Stimulated activated CD8-positive, alpha-beta memory T cell treated with anti-CD3 and anti-CD28 coated beads, Interleukin-2, amount 100 ng/mL, for 1 hour (primary cell): ENCODE data around the gene SPEG.
A peak's percentile ranks its signal among the peaks of the same experiment; 100 is the strongest.

ENCODE experiments used
- DNase-seq, 2 donors: peaks; one replicate each; pipeline ENCODE4 v3.0.0-alpha.2; 2020; ENCODE audit warnings: low read depth in 2 of 2

The SPEG gene

DNA sequence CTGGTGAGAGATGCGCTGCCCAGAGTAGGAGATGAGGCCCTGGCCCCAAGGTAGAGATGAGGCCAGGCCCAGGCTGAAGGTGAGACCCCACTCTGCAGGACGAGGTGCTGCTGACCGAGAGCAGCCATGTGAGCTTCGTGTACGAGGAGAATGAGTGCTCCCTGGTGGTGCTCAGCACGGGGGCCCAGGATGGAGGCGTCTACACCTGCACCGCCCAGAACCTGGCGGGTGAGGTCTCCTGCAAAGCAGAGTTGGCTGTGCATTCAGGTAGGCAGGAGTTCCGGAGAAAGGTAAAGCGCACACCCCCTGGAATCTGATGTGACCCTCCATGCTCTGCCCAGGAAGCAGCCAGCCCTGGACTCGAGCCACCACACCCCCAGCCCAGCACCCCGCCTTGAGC lies 42.5 kb downstream of the SPEG start:
- no peak for DNase-seq

DNA sequence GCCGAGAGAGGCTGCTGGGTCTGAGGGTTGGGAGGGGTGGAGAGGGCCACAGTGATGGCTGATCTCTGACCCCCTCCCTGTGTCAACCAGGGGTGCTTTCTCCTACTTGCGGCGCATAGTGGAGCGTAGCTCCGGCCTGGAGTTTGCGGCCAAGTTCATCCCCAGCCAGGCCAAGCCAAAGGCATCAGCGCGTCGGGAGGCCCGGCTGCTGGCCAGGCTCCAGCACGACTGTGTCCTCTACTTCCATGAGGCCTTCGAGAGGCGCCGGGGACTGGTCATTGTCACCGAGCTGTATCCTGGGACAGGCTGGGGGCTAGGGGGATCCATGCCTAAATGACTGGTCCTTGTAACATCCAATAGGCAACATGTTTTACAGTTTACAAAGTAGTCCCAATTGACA lies 43.2 kb downstream of the SPEG start:
- DNase-seq = no peak

DNA sequence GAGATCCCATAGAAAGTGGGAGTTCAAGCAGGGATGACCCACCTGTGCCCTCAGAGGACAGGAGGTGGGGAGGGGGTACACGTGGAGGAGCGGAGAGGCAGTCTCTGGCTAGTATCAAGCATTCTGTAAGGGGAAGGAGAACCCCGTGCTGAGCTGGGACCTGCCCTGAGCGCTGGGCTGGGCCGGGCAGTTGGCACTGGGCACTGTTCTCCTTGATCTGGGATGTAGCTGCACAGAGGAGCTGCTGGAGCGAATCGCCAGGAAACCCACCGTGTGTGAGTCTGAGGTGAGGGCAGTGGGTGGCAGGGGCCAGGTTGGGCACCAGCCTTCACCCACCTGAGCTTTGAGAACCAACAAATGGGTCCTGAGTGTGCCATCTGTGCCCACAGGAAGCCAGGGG lies 44.3 kb downstream of the SPEG start:
- DNase-seq = no peak

DNA sequence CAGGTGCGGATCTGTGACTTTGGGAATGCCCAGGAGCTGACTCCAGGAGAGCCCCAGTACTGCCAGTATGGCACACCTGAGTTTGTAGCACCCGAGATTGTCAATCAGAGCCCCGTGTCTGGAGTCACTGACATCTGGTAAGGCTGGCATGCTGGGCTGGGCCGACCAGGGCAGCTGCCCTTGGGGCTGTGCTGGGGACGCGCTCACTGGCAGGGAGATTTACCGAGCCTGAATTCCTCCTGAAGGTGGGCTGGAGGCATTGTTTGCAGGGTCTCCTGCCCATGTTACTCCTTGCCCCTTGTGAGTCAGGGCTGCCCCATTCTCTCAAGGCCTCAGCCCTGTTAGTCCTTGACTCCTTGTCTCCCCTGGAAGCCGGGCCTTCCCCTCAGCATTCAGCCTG lies 45.4 kb downstream of the SPEG start:
- no peak for DNase-seq

DNA sequence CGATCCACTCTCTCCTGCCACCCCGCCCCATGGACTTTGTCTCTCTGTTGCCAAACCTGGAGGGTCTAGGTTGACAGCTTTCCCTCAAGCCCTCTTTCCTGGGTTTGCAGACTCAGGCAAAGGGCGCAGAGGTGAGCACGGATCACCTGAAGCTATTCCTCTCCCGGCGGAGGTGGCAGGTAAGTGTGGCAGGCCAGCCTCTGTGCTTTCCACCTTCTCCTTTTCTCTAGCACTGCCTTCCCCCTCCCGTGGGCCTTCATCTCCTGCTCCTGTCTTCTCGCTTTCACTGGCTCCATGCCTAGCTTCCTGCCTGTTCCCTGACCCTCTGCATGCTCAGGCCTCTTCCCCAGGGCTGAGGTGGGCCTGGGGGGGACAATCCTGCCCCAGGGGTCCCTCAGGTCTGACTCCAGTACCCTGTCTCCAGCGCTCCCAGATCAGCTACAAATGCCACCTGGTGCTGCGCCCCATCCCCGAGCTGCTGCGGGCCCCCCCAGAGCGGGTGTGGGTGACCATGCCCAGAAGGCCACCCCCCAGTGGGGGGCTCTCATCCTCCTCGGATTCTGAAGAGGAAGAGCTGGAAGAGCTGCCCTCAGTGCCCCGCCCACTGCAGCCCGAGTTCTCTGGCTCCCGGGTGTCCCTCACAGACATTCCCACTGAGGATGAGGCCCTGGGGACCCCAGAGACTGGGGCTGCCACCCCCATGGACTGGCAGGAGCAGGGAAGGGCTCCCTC lies 48.2 kb downstream of the SPEG start:
- DNase-seq = no peak

DNA sequence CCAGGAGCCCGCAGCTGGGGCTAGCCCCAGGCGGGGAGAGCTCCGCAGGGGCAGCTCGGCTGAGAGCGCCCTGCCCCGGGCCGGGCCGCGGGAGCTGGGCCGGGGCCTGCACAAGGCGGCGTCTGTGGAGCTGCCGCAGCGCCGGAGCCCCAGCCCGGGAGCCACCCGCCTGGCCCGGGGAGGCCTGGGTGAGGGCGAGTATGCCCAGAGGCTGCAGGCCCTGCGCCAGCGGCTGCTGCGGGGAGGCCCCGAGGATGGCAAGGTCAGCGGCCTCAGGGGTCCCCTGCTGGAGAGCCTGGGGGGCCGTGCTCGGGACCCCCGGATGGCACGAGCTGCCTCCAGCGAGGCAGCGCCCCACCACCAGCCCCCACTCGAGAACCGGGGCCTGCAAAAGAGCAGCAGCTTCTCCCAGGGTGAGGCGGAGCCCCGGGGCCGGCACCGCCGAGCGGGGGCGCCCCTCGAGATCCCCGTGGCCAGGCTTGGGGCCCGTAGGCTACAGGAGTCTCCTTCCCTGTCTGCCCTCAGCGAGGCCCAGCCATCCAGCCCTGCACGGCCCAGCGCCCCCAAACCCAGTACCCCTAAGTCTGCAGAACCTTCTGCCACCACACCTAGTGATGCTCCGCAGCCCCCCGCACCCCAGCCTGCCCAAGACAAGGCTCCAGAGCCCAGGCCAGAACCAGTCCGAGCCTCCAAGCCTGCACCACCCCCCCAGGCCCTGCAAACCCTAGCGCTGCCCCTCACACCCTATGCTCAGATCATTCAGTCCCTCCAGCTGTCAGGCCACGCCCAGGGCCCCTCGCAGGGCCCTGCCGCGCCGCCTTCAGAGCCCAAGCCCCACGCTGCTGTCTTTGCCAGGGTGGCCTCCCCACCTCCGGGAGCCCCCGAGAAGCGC lies 49.1 kb downstream of the SPEG start:
- DNase-seq = no peak

DNA sequence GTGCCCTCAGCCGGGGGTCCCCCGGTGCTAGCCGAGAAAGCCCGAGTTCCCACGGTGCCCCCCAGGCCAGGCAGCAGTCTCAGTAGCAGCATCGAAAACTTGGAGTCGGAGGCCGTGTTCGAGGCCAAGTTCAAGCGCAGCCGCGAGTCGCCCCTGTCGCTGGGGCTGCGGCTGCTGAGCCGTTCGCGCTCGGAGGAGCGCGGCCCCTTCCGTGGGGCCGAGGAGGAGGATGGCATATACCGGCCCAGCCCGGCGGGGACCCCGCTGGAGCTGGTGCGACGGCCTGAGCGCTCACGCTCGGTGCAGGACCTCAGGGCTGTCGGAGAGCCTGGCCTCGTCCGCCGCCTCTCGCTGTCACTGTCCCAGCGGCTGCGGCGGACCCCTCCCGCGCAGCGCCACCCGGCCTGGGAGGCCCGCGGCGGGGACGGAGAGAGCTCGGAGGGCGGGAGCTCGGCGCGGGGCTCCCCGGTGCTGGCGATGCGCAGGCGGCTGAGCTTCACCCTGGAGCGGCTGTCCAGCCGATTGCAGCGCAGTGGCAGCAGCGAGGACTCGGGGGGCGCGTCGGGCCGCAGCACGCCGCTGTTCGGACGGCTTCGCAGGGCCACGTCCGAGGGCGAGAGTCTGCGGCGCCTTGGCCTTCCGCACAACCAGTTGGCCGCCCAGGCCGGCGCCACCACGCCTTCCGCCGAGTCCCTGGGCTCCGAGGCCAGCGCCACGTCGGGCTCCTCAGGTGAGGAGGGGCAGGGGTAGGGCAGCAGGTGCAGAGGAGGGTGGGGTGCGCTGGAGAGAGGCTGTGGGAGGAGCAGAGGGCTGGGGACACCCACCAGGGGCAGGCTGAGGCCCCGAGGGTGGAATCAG lies 49.9 kb downstream of the SPEG start:
- DNase-seq = no peak

DNA sequence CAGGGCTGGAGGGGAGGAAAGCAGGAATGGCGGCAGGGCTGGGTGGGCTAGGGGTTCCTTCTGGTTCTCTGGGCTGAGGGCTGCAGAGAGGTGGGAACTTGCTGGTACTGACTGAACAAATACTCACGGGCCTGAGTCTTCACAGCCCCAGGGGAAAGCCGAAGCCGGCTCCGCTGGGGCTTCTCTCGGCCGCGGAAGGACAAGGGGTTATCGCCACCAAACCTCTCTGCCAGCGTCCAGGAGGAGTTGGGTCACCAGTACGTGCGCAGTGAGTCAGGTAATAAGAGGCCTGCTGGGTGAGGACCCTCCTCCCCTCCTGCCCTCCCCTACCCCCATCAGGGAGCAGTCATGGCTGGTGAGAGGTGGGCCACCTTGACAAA lies 50.5 kb downstream of the SPEG start:
- no peak for DNase-seq

DNA sequence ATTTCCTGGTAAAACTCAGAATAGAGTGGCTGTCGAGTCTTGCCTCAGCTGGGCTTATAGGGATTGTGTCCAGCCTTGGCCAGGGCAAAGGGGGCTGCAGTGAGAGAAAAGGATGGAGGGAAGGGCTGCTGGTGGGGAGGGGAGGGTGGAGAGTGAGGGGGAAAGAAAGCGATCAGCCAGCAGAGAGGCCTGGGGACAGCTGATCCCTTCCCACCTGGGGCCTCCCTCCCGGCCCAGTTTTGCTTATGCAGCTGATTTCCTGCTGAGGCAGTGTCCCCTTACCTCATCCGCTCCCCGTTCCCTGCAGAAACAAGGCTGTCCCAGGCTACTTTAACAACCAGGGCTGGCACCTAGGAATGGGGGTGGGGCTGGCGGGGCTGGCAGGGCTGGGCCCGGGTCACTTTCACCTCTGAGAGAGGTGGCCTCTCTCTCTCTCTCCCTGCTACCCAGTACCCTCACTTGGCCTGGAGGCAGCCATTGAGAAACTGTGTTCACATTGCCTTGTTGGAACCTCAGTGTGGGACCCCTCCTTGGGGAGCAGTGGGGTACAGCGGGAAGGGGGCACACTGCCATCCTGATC lies 51.8 kb downstream of the SPEG start:
- no peak for DNase-seq

DNA sequence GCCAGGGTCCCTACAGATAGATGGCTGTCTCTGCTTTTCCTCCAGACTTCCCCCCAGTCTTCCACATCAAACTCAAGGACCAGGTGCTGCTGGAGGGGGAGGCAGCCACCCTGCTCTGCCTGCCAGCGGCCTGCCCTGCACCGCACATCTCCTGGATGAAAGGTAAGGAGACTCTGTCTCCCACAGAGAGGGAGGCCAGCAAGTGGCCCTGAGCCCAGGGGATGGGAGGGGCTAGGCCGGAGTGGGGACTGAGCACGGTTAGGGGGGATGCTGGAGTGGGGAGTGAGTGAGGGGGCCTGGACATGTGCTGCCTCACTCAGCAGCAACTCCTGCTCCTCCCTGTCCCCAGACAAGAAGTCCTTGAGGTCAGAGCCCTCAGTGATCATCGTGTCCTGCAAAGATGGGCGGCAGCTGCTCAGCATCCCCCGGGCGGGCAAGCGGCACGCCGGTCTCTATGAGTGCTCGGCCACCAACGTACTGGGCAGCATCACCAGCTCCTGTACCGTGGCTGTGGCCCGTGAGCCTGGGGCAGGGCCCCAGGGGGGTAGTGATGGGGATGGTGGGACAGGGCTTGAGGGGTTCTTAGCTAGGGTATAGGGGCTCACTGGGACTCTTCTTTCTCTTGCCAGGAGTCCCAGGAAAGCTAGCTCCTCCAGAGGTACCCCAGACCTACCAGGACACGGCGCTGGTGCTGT lies 53.7 kb downstream of the SPEG start:
- DNase-seq = no peak

DNA sequence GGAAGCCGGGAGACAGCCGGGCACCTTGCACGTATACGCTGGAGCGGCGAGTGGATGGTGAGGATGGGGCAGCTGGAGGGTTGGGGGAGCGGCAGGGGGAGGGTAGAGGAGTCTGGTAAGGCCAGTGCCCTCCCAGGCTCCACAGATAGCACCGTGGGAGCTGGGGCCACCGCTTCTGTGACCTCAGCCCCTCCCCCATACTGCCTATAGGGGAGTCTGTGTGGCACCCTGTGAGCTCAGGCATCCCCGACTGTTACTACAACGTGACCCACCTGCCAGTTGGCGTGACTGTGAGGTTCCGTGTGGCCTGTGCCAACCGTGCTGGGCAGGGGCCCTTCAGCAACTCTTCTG lies 54.2 kb downstream of the SPEG start:
- DNase-seq = no peak

DNA sequence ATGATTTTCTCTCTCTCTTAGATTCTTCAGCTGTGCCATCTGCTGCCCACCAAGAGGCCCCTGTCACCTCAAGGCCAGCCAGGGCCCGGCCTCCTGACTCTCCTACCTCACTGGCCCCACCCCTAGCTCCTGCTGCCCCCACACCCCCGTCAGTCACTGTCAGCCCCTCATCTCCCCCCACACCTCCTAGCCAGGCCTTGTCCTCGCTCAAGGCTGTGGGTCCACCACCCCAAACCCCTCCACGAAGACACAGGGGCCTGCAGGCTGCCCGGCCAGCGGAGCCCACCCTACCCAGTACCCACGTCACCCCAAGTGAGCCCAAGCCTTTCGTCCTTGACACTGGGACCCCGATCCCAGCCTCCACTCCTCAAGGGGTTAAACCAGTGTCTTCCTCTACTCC lies 54.7 kb downstream of the SPEG start:
- no peak for DNase-seq

DNA sequence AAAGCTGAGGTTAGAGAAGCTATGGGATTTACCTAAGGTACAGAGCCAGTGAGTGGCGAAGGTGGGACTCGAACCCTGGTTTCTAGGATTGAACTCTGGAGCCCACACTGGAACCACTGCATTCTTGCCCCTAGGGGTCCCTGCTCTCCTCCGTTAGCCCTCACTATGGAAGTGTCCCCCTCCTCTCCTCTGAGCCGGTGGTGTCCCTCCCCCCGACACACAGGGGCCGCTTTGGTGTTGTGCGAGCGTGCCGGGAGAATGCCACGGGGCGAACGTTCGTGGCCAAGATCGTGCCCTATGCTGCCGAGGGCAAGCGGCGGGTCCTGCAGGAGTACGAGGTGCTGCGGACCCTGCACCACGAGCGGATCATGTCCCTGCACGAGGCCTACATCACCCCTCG lies 55.5 kb downstream of the SPEG start:
- no peak for DNase-seq

DNA sequence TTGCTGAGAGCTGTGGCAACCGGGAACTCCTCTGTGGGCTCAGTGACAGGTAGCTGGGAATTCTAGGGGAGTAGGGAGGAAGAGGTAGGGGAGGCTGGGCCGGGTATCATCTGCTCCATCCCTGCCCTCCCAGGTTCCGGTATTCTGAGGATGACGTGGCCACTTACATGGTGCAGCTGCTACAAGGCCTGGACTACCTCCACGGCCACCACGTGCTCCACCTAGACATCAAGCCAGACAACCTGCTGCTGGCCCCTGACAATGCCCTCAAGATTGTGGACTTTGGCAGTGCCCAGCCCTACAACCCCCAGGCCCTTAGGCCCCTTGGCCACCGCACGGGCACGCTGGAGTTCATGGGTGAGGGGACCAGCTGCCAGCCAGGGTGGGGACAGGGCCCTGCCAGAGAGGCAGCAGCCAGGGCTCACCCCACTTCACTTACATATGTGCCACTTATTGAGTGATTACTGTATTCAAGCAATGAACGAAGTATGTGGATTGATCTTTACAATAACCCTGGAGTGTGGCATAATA lies 56.0 kb downstream of the SPEG start:
- DNase-seq = no peak

DNA sequence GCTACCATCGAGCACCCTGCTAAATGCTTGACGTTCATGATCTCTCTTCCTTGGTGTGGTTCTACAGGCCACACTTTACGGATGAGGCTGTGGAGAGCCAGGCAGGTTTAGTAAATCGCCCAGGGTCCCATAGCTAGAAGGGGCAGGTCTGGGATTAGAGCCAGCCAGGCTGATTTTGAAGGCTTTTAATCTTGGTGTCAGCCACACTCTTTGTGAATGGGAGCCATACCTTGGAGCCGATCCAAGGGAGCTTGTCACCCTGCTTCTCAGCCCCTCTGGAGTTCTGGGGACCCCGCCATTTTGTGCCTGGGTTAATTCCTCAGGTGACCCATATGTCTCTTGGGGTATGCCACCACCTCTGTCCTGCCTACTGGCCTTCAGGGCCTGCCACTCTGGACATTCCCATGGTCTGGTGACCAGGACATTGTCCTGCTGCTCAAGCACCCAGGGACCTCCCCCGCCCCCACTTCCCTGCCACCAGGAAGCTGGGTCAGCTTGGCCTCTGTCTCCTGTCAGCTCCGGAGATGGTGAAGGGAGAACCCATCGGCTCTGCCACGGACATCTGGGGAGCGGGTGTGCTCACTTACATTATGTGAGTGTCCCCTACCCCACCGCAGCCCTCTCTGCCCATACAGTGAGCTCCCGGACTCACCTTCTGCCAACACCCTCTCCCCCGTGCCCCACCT lies 56.8 kb downstream of the SPEG start:
- DNase-seq = no peak

DNA sequence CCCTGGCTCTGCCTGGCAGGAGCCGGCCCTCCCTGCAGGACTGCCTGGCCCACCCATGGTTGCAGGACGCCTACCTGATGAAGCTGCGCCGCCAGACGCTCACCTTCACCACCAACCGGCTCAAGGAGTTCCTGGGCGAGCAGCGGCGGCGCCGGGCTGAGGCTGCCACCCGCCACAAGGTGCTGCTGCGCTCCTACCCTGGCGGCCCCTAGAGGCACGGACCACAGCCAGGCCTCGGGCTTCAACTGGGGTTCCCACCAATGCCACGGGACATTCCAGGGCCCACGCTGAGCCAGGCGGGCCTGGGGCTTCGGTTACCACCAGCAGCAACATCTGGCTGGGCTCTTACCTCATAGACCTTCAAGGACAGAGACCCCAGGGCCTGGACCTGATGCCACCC lies 57.9 kb downstream of the SPEG start:
- DNase-seq = no peak

DNA sequence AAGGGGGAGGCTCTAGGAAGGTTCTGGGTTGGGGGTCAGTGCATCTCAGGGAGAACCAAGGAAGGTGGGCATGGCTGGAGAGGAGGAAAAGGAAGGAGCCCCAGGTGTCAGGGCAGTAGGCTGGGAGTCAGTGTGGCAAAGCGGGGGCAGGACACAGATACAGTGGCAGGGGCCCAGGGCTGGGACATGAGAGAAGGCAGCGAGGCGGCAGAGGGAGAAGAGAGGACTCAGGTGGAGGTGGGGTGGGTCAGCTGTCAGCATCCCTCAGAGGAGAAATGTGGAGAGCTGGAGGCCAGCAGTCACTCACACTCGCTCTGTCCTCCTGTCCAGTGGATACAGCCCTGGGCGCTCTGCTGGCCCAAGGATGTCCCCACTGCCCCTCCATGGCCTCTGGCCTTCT lies 58.4 kb downstream of the SPEG start:
- DNase-seq = no peak

DNA sequence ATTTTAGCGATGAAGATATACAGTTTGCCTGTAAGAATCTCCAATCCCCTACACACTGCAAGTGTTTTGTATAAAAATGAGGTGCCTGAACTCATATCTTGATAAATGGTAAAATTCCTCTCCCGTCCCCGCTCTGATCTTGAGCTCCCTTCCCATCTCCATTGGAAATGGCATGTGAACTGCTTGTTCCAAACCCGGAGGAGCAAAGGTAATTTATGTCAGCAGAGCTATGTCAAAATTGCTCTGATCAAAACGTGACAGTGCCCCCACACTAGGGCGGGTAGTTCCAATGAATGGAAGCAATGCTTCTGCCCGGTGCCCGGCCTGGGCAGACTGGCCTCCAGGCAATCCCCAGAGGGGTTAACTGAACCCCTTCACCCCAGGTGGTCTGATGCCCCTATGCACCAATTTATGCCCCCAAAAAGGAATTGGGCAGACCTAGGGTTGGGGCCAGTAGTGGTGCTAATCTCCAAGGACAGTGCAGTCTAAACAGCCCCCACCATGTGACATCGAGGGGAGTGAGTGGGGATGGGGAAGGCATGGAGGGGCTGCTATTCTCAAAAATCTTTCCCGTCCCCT lies 60.4 kb downstream of the SPEG start:
- DNase-seq = no peak

DNA sequence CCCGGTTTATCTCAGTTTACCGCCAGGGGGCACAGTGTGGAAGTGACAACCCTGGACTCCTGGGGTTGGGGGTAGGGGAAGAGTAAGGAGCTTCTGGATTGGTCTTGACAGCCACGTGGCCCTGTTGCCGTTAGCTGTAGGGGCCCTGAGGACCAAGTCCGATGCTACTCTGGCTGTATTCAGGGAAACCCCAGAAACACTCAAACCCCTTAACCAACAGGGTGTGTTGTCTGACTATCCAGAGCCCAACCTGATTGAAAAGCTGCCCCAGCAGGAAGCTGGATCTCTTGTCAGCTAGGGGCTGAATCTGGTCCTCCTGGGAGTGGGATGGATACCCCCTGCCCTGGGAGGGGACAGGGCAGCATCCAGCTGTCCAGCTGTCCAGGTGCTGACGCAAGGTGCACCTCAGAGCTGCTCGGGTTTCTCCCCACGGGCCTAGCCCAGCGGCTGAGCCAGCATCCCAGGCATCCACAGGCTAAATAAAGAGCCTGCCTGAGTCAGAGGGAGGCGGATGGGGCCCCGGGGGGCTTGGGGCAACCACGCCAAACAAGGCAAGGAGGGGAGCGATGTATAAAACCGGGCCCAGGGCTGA lies 61.0 kb downstream of the SPEG start:
- peak in 1 of 2 donors; percentile 24 for DNase-seq

DNA sequence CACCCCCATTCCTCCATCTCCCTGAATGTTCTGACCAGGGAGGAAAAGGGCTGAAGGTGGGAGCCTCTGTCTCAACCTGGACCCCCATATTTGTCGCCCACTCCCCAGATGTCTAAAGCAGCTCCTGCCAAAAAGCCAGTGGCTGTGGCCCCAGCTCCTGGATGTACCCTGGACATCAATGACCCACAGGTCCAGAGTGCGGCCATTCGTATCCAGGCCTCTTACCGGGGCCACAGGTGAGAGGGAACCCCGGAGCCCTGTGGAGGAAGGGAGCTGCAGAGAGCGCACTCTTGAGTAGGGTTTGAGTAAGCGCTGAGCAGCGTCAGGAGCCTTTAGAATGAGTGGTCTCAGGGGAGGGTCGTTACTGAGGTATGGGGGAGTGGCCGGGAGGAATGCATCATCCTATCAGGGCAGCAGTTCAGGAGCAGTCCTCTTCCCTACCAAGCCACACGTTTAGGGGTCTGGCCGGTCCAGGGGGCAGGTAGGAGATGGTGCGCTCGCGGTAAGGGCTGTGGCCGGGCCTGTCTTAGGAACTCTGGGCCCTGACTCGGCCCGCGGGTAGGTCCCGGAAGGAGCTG lies 61.7 kb downstream of the SPEG start:
- no peak for DNase-seq
